Erythroblast (primary cell): Measurements from ENCODE around the gene ERVMER34-1.

ENCODE experiments used
- DNase-seq, 2 experiments: peaks; one replicate each; lab custom pipeline; 2025; lab: John Stamatoyannopoulos, UW
- GATA1 ChIP-seq: IDR thresholded peaks from 2 replicates; pipeline ENCODE4 v1.6.1; 2011; ENCODE audit warnings: low read depth, mild to moderate bottlenecking, control low read depth, low read length, moderate library complexity
- POLR2A ChIP-seq: IDR thresholded peaks from 2 replicates; pipeline ENCODE4 v1.6.1; 2011; ENCODE audit warnings: mild to moderate bottlenecking, low read length

ERVMER34-1 gene

GRCh38 chr4:52750819-52751486 lies at the start of gene ERVMER34-1:
TSS of gene ERVMER34-1 (minus strand) at chr4:52751425. CDS start at chr4:52745520, 5,905 bp downstream.
- no peak for DNase-seq
- TF ChIP-seq GATA1: no peak
- TF ChIP-seq POLR2A: no peak

GRCh38 chr4:52799813-52800212 lies 48.6 kb upstream of the ERVMER34-1 start:
- DNase-seq: no peak
- TF ChIP-seq GATA1 (no peak), POLR2A (no peak)

- no peak for DNase-seq
- TF ChIP-seq POLR2A (no peak), GATA1 (no peak)
These were observed 44.3 kb upstream of the ERVMER34-1 start for GRCh38 chr4:52795533-52795932.

GRCh38 chr4:52791936-52792335 lies 40.7 kb upstream of the ERVMER34-1 start:
- TF ChIP-seq GATA1: no peak
- no peak for TF ChIP-seq POLR2A
- no peak for DNase-seq

- no peak for DNase-seq
- TF ChIP-seq GATA1: no peak
- no peak for TF ChIP-seq POLR2A
These were observed 38.5 kb upstream of the ERVMER34-1 start for GRCh38 chr4:52789774-52790173.

- no peak for DNase-seq
- TF ChIP-seq GATA1 (no peak), POLR2A (no peak)
These were observed 37.6 kb upstream of the ERVMER34-1 start for GRCh38 chr4:52788806-52789205.

GRCh38 chr4:52783069-52783468 lies 31.8 kb upstream of the ERVMER34-1 start:
- no peak for TF ChIP-seq POLR2A
- no peak for TF ChIP-seq GATA1
- no peak for DNase-seq

- DNase-seq: no peak
- TF ChIP-seq POLR2A (no peak), GATA1 (no peak)
These were observed 29.6 kb upstream of the ERVMER34-1 start for GRCh38 chr4:52780617-52781354.

GRCh38 chr4:52780206-52780605 lies 29.0 kb upstream of the ERVMER34-1 start:
- TF ChIP-seq POLR2A (no peak), GATA1 (no peak)
- no peak for DNase-seq

- DNase-seq: no peak
- TF ChIP-seq GATA1 (no peak), POLR2A (no peak)
These were observed 9.0 kb upstream of the ERVMER34-1 start for GRCh38 chr4:52760256-52760655.

GRCh38 chr4:52755426-52755825 lies 4.2 kb upstream of the ERVMER34-1 start:
- no peak for DNase-seq
- TF ChIP-seq GATA1 (no peak), POLR2A (no peak)

- no peak for DNase-seq
- no peak for TF ChIP-seq GATA1
- no peak for TF ChIP-seq POLR2A
These were observed 1.7 kb upstream of the ERVMER34-1 start for GRCh38 chr4:52752936-52753335.

GRCh38 chr4:52751487-52751911 lies 274 bp upstream of the ERVMER34-1 start:
- DNase-seq: no peak
- TF ChIP-seq POLR2A: no peak
- TF ChIP-seq GATA1: no peak

- TF ChIP-seq GATA1: no peak
- no peak for TF ChIP-seq POLR2A
- no peak for DNase-seq
These were observed 1.0 kb downstream of the ERVMER34-1 start for GRCh38 chr4:52750213-52750612.

GRCh38 chr4:52748432-52748831 lies 2.8 kb downstream of the ERVMER34-1 start:
- TF ChIP-seq GATA1 (no peak), POLR2A (no peak)
- no peak for DNase-seq
